Stimulated activated effector memory CD8-positive, alpha-beta T cell treated with anti-CD3 and anti-CD28 coated beads, Interleukin-12 subunit alpha, Interleukin-12 subunit beta, amount 100 ng/mL, for 72 hours (primary cell): ENCODE results near the gene ICE2.

ENCODE experiments used
- ATAC-seq: fragments of 150-1000 bp; cut with Tn5 transposase; 2 replicates; pipeline ENCODE4 v1.10.0; 2021
- DNase-seq, 2 donors: peaks; one replicate each; pipeline ENCODE4 v3.0.0; 2021 to 2022; ENCODE audit warnings: low spot score in 2 of 2
- H3K27ac Mint-ChIP-seq: one replicate; pipeline ENCODE4 v1.8.0; 2022; ENCODE audit warnings: mild to moderate bottlenecking, mixed read lengths
- H3K36me3 Mint-ChIP-seq: one replicate; pipeline ENCODE4 v1.8.0; 2022; ENCODE audit warnings: mild to moderate bottlenecking, mixed read lengths
- H3K4me1 Mint-ChIP-seq: one replicate; pipeline ENCODE4 v1.8.0; 2022; ENCODE audit warnings: mixed read lengths
- H3K4me3 Mint-ChIP-seq: one replicate; pipeline ENCODE4 v1.8.0; 2022; ENCODE audit warnings: mild to moderate bottlenecking, mixed read lengths
- H3K9me3 Mint-ChIP-seq: one replicate; pipeline ENCODE4 v1.8.0; 2022; ENCODE audit warnings: mixed read lengths

Gene ICE2

DNA sequence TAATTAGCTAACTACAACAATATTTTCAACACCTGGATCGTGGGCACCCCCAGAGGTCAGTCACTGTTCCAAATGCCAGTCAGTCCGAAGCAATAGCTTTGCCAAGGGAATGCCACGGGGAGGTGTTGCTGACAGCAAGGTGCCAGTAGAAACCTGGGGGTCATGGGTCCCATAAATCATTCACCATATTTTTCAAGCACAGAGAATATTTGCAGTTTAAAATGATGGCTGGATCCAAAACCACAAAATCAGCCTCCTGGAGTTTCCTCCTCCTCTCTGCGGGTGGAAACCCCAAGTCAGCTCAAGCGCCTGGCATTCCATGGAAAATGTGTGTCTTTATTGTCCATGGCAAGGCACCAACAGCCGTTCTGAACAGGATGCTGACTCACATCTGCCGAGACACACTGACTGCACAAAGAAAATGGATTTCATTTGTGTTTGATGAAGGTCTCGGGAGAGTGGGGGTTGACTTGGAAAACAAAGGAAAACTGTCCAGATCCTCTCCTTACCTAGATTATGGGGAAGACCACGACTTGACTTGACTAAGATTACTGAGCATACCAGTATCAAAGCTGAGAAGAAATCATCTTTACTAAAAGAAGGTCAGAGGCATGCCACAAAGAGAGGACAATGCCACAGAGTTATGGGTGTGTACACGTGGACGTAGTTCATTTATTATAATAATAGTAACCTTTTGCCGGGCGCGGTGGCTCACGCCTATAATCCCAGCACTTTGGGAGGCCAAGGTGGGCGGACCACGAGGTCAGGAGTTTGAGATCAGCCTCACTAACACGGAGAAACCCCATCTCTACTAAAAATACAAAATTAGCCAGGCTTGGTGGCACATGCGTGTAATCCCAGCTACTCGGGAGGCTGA is 107.5 kb downstream of the ICE2 start:
- Mint-ChIP-seq H3K36me3 (peaks cover 76% of the 10 kb centered on the region), H3K27ac (peak overlapping the region; percentile 78), H3K4me1 (peaks cover 29% of the 10 kb centered on the region), H3K4me3 (no peak overlapping the region), H3K9me3 (no peaks in the 10 kb centered on the region)
- DNase-seq (no peak), ATAC-seq (peak; percentile 21)

DNA sequence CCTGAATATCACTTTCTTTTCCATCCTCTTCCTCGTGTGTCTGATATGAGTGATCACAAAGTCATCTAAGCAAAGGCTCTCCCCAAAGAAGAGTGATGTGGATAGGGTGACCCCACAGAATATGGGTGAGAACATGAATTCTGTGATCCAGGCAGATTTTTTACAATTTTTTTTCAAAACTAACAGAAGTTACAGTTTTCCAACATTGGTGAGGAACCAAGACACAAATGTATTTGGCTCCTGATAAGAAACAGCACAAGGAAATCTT is 108.1 kb downstream of the ICE2 start:
- peak overlapping the region; percentile 78 for H3K27ac Mint-ChIP-seq
- peaks cover 75% of the 10 kb centered on the region for H3K36me3 Mint-ChIP-seq
- H3K4me1 Mint-ChIP-seq, result peaks cover 25% of the 10 kb centered on the region
- H3K9me3 Mint-ChIP-seq, result no peaks in the 10 kb centered on the region
- H3K4me3 Mint-ChIP-seq, result no peak overlapping the region
- ATAC-seq (no peak), DNase-seq (no peak)

DNA sequence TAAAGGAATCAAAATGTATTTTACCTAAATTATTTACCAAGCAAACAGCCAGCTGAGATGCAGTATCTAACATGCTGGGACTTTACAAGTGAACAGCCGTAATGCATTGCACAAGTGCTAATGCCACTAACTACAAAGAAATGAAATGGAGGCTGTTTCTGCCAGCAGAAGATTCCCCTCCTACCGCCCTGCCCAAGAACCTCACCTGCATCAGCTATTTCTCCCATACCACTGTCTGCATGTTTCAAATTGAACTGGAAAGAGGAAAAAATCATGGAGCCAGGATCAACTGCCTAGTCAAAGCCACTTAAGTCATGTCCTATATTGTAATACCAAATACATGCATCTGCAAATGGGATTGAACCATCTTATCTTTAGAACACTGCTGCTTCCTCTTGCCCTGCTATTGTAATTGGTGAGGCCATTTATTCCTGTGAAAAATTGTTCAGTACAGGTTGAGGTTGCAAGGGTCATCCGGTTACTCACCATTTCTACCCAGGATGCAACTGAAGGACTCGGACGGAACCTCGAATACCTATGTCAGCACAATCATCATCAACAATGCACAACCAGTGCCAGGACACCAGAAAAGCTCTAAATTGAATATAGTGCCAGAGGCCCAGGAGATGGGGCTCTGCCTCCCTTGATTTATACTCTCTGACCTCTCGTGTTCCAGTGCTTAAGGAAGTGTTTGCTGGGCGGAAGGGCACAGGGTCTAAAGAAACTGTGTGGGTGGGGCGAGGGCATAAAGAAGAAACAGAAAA is 108.7 kb downstream of the ICE2 start:
- Mint-ChIP-seq H3K9me3 (no peaks in the 10 kb centered on the region), H3K4me3 (no peak overlapping the region), H3K27ac (peak overlapping the region; percentile 78), H3K36me3 (peaks cover 74% of the 10 kb centered on the region), H3K4me1 (peaks cover 25% of the 10 kb centered on the region)
- no peak for ATAC-seq
- DNase-seq, result no peak

DNA sequence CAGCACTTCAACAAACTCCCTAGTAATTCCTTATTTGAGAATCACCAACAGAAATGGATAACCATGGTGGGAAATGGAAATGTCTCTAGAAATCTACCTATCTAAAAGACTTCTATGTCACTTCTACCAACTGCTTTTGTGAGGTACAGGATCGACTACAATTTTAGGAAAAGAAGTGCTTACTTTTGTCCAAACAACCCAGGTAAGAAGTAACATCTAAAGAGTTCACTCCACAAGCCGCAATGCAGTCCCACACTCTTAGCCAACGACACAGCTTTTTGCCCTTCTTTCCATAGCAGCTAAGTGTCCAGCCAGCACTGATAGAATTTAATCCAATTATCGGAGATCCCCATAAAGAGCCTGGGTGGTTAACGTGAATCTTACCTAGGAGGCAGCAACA is 109.2 kb downstream of the ICE2 start:
- H3K36me3 Mint-ChIP-seq, result peaks cover 71% of the 10 kb centered on the region
- DNase-seq (no peak), ATAC-seq (no peak)
- no peak overlapping the region for H3K4me3 Mint-ChIP-seq
- no peaks in the 10 kb centered on the region for H3K9me3 Mint-ChIP-seq
- H3K27ac Mint-ChIP-seq, result peak overlapping the region; percentile 78
- H3K4me1 Mint-ChIP-seq, result peaks cover 25% of the 10 kb centered on the region
